22Rv1 (cell line): ENCODE measurements around the gene SPTAN1.

Source experiments
- H3K27ac ChIP-seq: fragments of 450-650 bp; 2 replicates; pipeline ENCODE4 v1.5.1; 2017
- ZFX ChIP-seq: fragments of 450-650 bp; IDR thresholded peaks from 2 replicates; pipeline ENCODE4 v1.6.1; 2017; ENCODE audit warnings: antibody characterized with exemption, borderline replicate concordance
- TF ChIP-seq, protein P1 (sequence below): fragments of 450-650 bp; IDR thresholded peaks from 2 replicates; pipeline ENCODE4 v1.5.1; 2017; ENCODE audit warnings: mild to moderate bottlenecking

Gene SPTAN1

GRCh38 chr9:128554155-128554862 is 1.9 kb downstream of the SPTAN1 start:
- TF ChIP-seq, protein P1, sequence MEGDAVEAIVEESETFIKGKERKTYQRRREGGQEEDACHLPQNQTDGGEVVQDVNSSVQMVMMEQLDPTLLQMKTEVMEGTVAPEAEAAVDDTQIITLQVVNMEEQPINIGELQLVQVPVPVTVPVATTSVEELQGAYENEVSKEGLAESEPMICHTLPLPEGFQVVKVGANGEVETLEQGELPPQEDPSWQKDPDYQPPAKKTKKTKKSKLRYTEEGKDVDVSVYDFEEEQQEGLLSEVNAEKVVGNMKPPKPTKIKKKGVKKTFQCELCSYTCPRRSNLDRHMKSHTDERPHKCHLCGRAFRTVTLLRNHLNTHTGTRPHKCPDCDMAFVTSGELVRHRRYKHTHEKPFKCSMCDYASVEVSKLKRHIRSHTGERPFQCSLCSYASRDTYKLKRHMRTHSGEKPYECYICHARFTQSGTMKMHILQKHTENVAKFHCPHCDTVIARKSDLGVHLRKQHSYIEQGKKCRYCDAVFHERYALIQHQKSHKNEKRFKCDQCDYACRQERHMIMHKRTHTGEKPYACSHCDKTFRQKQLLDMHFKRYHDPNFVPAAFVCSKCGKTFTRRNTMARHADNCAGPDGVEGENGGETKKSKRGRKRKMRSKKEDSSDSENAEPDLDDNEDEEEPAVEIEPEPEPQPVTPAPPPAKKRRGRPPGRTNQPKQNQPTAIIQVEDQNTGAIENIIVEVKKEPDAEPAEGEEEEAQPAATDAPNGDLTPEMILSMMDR = no peak
- no peak for TF ChIP-seq ZFX
- no peak overlapping the region for H3K27ac ChIP-seq

DNA sequence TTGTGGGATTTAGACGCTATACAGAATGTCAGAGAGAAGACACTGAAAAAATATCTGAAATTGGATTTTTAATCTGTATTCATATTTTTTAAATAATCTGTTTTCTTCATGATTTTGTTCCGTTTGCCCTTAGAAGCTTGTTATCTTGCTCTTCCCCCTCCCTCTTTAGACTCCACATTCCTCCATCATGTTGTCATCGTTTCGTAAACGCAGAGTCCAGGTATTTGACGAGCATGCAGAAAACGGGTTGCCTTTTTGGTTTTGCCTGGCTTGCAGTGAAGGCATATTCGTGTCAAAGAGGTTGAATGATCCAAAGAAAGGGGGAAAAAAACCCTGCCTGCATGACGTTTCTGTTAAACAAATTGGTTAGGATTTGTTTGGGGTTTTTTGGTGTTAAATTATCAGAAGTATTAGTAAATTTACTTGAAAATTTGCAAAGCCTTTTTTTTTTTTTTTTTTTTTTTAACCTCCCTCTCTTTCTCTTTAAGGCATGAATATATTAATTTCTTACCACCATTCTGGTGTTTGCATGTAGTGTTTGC is 2.9 kb downstream of the SPTAN1 start:
- no peak overlapping the region for H3K27ac ChIP-seq
- TF ChIP-seq, protein P1 = no peak
- TF ChIP-seq ZFX = no peak

- TF ChIP-seq, protein P1 = no peak
- no peak for TF ChIP-seq ZFX
- no peak overlapping the region for H3K27ac ChIP-seq
Observed at GRCh38 chr9:128556276-128556675, 3.9 kb downstream of the SPTAN1 start.

- no peak overlapping the region for H3K27ac ChIP-seq
- TF ChIP-seq ZFX = no peak
- TF ChIP-seq, protein P1 = no peak
Observed at GRCh38 chr9:128556926-128557634, 4.7 kb downstream of the SPTAN1 start.

DNA sequence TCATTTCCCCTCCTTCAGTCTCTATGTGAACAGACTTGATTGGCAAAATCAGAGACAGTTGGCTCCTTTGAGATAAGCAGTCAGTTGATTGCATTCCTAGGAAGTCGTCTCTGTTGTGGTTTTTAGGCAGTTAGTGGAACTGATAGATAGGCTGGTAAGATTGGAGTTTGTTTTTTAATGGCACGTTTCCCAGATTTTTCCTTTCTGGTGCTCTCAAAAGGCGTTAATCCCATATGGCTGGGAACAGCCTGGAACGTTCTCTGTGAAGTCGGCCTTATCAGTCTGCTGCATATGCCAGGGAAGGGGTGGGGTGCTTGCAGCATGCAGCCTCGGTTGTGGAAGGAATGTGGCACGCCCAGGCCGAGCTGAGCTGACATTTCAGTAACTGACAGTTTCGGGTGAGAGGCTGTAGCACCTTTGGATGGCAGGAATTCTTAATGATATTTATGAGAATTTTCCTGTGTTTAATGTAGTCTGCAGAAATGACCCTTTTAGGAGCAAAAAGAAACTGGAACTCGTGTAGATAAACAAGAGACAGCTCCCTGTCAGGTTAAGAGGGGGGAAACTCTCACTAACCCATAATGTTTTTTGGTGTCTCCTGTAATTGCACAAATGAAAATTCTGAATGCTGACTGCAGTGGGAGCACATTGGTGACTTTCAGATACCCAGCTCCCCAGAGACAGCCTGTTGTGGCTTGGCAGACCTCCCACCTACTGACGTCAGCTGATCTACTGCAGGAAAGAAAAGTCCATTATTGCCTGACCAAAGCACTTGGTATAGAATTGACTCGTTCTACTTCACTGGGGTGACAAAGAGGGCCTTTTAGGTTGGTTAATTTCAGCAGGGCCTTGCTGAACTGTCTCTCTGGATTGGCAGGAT is 6.3 kb downstream of the SPTAN1 start:
- no peak overlapping the region for H3K27ac ChIP-seq
- TF ChIP-seq, protein P1 = no peak
- no peak for TF ChIP-seq ZFX

GRCh38 chr9:128565578-128565977 is 13.2 kb downstream of the SPTAN1 start:
- TF ChIP-seq, protein P1 = no peak
- TF ChIP-seq ZFX = no peak
- no peak overlapping the region for H3K27ac ChIP-seq
